Medulla oblongata (tissue), 1 donor: ENCODE measurements around the gene MSMP.

Experiments used
- DNase-seq: peaks from one replicate; pipeline ENCODE4 v3.0.0-alpha.2; 2015; ENCODE audit errors: extremely low spot score

MSMP gene, protein sequence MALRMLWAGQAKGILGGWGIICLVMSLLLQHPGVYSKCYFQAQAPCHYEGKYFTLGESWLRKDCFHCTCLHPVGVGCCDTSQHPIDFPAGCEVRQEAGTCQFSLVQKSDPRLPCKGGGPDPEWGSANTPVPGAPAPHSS

DNA sequence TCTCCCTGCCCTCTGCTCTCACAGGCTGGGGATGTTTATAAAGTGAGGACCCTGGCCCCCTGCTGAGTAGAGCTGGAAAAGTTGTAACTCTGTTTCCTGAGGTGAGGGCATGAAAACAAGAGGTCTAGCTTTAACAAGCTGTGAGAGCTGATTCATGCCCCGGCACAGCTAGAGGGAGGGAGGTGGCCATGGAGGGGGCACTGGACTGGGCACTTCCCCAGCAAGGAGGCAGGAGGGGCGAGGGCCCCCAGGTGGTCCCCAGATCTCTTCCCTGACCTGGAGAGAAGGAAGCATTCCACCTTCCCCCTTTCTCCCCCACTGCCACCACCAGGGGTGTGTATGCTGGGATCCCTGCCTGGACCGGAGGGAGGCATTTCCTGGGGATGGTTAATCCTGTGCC is at the start of gene MSMP:
Gene MSMP, minus strand, starts transcription at position 13 of the 400 bp plus-strand sequence. CDS start 147 bp downstream, outside the sequence.
- no peak for DNase-seq

DNA sequence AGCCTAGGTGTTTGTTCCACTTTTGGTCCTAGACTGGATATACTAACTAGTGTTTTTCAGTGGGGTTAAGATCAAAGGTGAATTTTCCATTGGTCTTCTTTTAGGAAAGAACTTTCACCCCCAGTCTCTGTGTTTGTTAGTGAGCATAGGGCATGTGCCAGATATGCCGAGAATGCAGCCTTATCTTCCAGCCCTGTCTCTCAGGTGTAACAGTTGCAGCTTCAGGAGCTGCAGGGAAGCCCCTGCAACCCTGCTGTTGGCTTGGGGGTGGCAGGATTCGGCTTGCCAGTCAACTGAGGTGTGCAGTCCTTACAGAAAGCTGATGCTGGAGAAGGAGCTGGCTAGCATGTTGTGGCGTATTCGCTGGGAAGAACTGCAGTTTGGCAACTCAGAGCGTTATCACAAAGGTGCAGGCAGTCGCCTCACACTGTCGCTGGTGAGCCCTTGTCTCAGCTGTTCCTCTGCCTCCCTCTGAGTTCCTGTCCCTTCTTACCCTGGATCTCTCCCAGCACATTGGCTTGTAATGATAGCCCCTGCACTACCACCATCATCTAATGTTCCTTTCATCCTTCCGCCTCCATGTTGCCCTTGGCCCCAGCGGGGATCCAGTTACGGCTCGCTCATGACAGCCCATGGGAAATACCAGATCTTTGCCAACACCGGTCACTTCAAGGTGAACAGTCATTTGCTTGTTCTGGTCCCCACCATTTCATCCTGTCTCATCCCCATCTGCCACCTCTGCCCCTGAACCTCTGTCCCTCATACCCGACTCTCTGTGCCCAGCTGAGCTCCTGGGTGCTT is 47.5 kb upstream of the MSMP start:
- no peak for DNase-seq

DNA sequence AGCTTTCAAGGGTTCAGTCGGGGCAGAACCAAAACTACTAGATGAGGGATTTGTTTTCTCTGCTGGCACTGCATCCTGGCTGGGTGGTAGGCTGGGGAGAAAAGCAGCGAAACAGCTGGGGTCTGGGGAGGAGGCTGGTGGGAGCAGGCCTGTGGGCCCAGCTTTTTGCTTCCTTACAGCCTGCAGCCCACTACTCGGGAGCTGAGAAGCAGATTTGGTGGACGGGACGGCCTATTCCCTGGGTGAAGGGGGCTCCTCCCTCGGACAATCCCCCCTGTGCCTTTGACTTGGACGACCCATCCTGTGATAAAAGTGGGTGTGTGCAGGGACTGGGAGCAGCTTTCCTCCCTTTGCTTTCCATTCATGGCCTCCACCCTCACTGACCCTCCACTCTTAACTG is 46.5 kb upstream of the MSMP start:
- DNase-seq: no peak

DNA sequence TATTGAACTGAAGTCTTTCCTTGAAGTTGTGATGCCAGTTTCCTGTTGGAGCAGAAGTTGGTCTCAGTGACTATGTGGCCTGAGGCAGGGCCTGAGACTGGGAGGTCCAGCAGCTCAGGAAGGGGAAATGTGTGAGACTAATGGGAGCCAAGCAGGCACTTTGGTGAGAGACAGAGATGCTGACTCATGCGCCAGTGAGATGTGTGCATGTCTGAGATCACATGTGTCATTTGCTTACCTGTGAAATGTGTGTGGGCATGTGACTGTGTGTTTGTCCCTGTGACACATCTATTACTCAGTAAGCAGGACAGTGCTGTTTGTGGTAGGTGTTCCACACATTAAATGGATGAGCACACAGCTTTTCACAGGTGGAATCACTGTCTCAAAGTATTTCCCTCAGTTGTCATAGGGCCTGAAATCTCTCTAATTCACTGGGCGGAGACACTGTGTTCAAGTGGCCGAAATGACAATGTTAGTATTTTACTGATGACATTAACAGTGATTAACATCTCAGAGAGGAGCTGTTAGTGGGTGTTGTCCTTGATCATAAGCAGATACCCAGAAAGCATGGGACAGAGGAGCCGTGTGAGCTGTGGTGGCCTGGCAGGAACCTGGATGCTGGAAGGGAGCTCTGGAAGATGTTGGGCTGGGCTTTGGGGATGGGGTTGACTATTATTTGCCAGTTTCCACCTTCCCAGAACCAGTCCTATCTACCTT is 44.7 kb upstream of the MSMP start:
- no peak for DNase-seq

DNA sequence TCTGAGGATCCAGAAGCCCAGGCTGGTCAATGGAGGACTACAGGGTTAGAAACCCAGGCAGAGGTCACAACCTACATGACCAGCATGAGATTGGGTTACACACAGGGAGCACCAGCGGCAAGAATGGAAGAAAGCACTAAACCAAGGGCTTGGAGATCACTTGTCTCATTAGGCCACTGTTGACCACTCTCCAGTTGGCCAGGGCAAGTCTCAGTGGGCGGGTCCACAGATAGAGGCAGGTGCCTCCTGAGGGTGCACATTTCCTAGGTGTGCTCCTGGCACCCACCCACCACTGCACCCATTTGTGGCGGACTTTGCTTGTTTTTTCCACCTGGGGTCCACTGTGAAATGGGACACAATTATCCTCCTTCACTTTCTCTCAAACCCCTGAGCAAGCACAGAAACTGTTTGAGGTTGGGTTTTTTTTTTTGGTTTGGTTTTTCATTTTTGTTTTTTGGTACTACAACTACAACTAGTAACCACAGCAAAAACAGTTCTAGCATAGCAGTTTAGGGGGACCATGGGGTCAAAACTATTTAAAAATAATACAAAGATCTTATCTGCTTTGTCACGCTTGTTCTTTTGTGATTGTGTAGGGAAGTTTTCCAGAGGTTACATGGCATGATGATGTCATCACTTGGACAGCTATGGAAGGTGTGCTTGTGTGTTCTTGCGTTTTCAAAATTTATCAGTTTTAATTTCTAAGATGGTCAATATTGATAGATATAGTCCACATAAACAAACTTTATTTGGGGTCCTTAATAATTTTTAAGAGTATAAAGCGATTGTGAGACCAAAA is 43.4 kb upstream of the MSMP start:
- DNase-seq: no peak

DNA sequence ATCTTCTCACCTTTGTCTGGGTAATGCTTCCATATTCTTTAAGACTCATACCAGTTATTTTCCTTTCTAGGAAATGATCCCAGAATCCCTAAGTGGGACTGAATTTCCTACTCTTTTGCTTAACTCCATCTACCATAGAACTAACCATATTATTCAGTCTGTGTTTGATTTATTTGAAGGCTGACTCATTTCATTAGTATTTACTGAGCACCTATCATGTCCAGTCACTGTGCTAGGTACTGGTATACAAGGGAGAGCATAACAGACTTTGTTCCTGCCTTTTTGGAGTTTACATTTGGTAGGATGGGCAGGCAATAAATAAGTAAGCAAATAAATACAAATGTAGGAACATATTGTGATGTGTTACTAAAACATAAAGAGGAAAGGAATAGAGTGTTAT is 41.6 kb upstream of the MSMP start:
- no peak for DNase-seq

DNA sequence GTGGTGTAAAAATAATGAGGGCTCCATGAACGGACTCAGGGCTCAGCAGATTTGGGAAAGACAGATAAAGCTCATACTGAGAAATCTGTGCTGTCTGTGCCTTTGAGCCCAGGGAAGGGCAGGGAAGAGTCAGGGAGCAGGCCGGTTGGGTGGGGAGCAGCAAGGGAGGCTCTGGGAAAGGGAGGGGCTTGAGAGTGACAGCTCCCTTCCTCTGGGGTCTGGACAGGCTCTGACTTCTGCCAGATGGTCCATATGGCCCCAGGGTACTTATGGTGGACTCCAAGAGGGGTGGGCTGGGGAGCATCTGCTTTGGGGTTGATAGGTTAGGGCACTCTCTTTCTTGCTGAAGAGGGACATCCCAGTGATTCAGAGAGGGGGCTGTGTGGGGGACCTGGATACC is 39.4 kb upstream of the MSMP start:
- DNase-seq: no peak

DNA sequence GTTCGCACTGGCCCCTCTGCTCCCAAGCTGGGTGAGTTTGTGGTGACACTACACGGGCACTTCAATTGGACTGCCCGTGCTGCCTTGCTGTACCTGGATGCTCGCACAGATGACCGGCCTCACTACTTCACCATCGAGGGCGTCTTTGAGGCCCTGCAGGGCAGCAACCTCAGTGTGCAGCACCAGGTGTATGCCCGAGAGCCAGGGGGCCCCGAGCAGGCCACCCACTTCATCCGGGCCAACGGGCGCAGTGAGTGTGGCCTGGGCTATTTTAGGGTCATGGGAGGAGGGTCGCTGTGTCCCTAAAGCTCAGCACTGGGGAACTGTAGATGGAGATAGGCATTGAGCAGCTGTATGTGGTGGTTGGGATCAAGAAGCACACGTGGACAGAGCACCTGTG is 38.8 kb upstream of the MSMP start:
- DNase-seq: no peak

DNA sequence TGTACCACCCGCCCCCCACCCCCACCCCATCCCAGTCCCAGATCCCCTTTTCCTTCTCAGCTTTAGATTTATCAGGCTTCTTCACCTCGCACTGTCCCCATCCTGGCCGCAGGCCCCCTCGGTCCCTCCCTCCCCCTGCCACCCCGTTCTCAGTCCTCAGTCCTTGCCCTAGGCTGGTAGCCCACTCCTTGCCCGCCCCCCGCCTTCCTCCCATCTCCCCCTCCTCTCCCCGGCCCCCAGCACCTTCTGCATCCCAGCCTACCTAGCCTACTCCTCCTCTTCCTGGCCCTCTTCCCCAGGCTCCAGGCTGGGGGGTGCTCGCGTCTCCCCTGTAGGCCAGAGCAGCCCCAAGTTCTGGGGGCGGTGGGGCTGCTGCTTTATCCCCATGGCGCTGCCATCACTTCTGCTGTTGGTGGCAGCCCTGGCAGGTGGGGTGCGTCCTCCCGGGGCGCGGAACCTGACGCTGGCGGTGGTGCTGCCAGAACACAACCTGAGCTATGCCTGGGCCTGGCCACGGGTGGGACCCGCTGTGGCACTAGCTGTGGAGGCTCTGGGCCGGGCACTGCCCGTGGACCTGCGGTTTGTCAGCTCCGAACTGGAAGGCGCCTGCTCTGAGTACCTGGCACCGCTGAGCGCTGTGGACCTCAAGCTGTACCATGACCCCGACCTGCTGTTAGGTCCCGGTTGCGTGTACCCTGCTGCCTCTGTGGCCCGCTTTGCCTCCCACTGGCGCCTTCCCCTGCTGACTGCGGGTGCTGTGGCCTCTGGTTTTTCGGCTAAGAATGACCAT is 38.1 kb upstream of the MSMP start:
- no peak for DNase-seq

DNA sequence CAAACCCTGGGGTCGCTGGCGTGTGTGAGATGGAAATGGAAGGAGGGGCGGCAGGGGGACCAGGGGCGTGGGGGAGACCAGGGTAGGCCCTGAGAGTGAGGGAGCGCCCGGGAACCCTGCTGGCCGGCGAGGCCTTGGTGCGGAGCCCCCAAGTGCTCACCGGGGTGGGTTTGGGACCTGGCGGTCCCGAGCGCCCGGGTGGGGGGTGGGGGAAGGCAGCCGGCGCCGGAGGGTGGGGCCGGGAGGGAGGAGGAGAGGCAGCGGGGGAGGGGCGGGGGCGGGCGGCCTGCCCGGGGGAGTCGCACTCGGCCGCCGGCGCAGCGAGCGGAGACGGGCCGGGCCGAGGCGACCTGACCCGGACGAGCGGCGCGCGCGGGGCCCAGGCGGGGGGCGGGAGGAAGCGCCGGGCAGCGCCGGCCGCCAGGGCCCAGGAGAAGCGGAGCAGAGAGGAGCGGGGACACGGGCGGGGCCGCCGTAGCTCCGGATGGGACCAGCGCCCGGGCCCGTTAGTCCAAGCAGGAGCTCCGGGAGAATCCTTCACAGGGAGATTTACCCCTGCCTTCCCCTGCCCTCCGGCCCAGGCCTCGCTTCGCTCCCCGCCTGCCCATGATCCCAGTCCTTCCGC is 37.3 kb upstream of the MSMP start, which contains the start of gene NPR2:
Gene NPR2, plus strand, starts transcription at position 295 of the 625 bp plus-strand sequence. CDS start 818 bp downstream, outside the sequence.
- DNase-seq: no peak

DNA sequence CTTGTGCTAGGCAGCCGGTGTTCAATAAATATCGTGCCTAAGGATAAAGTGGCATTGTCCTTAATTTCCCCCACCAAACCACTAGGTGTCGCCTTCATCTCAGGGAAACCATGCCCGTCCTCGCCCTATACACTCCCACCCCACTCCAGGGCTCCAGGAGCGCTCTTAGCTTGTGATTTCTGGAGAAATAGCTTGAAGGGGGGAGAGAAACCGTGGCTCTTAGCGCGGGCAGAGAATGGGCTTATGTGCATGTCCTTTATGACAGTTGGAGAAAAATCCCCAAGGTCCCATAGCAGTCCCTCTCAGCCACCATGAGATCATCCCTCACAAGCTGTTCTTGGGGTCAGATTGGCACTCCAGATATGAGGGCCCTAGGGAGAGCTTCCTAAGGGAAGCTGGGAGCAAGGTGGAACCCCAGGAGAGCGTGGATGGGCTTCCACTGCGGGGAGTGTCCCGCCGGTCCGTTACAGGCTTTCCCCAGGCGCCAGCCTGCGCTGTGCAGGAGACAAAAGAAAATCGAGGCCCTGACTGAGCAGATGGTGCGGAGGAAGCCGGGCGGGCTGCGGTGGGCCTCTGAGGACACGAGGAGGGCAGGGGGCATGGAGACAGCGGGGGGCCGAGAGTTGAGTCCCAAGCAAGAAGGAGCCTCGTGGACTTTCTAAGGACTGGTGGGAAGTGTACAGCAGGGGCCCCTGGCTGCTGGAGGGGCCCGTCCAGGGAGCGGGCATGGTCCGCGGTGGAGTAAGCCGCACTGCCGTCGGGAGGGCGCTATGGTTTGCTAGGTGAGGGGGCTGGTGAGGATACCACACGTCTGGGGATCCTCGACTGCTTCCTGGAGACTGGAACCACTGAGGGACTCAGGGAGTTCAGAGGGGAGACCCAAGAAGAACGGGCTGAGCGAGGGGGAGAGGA is 36.6 kb upstream of the MSMP start:
- peak; percentile 88 for DNase-seq

DNA sequence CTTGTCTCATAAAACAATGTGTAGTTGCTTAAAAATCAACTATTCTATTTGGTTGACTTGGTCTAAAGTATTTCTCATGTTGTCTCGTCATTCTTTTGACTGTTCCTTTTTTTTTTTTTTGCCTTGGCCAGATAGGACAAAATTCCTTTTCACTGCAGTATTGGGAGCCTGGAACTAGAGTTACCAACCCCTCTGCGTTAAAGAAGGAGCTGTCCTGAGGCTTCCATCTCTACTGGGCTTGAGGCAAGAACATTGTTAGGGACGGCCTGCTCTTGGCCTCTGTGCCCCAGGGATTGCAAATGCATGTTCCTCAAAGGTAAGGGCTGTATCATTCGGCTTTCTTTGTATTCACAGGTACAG is 35.9 kb upstream of the MSMP start:
- DNase-seq: no peak

DNA sequence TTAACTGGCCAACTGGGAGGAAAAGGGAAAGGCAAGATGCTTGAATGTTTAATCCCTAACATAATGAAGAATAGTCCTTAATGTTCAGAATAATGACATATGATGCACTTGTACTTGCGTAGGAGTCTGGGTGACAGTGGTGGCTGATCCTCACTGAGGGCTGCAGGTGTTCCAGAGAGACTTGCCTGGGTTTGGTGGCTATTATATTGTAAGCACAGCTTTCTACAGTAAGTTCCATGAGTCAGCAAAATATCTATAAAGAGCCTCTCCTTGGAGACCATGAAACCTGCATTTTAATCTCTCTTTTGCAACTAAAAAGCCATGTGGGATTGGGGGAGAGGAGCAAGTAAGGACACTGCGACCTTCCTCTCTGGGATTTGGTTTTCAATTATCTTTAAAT is 35.5 kb upstream of the MSMP start:
- DNase-seq: no peak

DNA sequence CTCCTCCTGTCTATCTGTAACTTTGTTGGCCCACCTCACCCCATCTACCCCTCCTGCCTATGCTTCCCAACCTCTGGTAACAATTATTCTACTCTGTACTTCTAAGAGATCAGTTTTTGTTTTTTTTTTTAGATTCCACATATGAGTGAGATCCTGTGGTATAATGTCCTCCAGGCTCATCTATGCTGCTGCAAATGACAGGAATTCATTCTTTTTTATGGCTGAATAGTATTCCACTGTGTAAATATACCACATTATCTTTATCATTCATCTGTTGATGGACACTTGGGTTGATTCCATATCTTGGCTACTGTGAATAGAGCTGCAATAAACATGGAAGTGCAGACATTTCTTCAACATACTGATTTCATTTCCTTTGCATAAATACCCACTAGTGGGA is 29.3 kb upstream of the MSMP start:
- DNase-seq: no peak

DNA sequence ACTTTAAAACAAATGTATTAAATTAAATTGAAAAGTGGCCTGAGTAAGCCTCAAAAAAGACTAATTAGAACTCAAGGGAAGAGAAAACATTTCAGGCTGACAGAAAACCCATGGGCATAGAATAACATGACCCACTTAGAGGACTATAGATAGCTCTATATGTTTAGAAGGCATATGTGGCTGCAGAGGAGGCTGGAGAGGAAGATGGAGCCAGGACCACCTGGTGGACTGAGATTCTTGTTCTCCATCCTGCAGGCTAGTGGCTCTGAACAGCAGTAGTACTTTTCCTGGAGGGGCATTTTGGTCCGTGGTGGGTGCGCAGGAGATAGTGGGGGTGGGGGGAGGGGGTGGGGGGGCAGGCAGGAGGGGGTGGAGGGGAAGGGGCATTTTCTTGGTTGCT is 27.0 kb upstream of the MSMP start:
- no peak for DNase-seq

DNA sequence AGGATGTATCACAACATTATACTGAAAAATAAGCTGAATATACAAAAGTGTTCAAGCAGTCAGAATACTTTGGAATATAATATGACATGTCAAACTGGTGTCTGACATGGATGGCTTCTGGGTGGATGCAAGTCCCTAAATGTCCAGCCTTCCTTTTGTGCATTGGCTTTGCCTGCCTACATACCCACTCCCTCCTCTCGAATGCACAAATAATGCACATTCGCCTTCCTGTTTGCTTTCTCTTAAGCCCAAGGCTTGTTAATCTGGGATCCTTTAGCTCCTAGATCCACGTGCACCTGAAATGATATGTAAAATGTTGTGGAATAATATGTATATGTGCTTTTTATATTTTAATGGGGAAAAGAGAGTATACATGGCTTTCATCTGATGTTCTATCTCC is 24.4 kb upstream of the MSMP start:
- DNase-seq: no peak

DNA sequence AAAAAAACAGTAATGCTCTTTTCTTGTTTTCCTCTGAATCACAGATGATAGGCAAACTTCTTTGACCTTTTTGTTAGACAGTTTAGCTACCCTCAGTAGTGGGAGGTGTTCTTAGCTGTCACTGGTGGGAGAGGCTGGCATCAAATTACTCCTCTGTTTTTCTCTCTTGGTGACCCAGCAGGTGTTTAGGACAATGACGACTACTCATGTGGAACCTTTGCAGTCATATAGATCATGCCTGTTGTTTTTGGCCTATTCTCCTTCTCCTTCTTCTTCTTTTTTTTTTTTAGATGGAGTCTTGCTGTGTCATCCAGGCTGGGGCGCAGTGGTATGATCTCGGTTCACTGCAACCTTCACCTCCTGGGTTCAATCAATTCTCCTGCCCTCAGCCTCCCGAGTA is 21.9 kb upstream of the MSMP start:
- DNase-seq: no peak

DNA sequence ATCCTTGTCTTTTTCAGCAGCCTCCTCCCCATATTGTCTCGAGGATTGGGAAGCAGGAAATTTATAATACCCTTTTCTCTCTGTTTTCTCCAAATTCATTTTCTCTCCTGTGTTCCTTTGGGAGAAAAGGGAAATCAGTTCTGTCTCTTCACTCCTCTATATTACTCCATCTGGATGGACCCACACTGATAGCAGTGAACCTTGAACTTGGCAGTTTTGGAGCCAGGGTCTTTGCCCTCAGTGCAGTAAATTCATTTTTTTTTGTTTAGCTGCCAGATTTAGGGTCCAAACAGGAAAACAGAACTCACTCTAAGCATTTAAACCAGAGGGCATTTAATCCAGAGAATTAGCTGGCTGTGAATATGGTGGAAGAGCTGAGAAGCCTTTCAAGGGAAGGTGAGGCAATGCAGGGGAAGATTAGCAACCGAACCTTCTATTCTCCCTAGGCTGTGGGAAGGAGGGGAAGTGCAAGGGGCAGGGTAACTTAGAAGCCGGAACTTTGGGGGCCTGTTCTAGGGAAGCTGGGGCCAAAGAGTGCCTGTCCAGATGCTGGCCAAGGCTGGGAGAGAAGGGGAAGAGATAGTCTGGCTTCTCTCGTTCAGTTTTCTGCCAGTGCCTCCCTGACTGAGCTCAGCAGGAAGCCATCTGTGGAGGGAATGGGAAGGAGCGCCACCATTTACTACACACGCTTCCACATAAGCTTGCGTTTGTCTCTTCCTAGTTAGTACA is 21.0 kb upstream of the MSMP start:
- peak; percentile 51 for DNase-seq

DNA sequence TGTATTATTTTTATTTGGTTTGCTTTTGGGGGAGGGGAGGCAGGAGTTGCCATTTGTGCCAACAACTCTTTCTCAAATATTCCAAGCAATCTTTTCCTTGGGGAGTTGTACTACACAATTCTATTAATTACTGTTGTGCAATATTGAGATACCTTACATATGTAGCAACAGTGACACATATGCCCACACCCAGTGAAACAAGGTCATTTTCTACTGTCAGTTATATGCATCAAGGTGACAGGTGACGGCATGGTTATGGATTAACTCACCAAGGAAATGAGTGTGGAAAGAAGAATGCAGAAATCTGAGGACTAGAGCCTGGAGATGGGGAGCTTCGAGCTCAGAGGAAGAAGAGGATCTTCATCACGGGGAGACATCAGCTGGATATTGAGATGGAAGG is 17.9 kb upstream of the MSMP start:
- DNase-seq: no peak
